ENCODE results near the gene INAFM2.

The INAFM2 gene

DNA sequence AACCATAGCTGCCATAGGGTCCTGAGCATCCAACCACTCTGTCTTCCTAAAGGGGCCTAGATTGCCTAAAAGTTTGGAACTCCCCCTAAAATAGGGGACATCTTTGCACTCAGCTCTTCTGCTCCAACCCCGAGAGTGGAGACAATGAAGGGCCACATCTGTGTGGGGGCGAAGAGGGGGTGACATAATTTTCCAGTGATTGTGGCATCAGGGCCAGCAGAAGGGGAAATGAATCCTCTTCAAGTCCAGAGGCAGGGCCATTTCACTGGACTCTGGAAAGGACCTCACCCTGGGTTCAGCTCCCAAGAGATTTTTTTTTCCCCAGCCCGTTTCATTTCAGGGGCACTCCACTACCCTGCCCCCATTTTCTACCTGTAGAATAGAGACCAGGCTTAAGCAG, 36.0 kb upstream of the INAFM2 start:
- Histone ChIP-seq H3K36me3 (ENCODE audit: control insufficient read depth in 2 of 2, insufficient read depth in 1 of 2, low read length in 2 of 2) (no peaks in the 10 kb centered on the region), H3K4me1 (ENCODE audit: control insufficient read depth, insufficient read depth, low read length) (peaks cover 6% of the 10 kb centered on the region), H3K27ac (ENCODE audit: extremely low read depth, low read depth, low read length) (no peak overlapping the region), H3K9me3 (ENCODE audit: control insufficient read depth, insufficient read depth, low read depth, low read length) (no peaks in the 10 kb centered on the region), H3K4me3 (ENCODE audit: low read depth, low read length) (no peak overlapping the region)
- ChIA-PET POLR2A (interaction anchor here (0.6 kb wide), 1 partner anchor 135 kb away, joined by 3 read pairs; no protein-coding TSS in a partner anchor), CTCF (interaction anchor here (1.2 to 3.2 kb wide), 4 partner anchors 8 to 51 kb away, joined by 6 to 22 read pairs (median 6); no protein-coding TSS in a partner anchor)
- TF ChIP-seq ZNF792 (tag by site-specific recombination; IDR thresholded peaks at IDR 0.05) (no peak), ZNF10 (tag by site-specific recombination; IDR thresholded peaks at IDR 0.05) (no peak), TRIM28 (IDR thresholded peaks at IDR 0.05; ENCODE audit: borderline replicate concordance, low read length) (no peak), ZNF670 (tag by site-specific recombination; IDR thresholded peaks at IDR 0.05; ENCODE audit: low read depth) (no peak), ZNF777 (tag by site-specific recombination; IDR thresholded peaks at IDR 0.05; ENCODE audit: borderline replicate concordance) (no peak), ZNF416 (tag by site-specific recombination; IDR thresholded peaks at IDR 0.05) (no peak), ZBTB21 (tag by site-specific recombination; IDR thresholded peaks at IDR 0.05) (no peak), ZNF529 (tag by site-specific recombination; IDR thresholded peaks at IDR 0.05; ENCODE audit: insufficient replicate concordance) (no peak), ZNF473 (tag by site-specific recombination; IDR thresholded peaks at IDR 0.05) (no peak), ZSCAN16 (tag by site-specific recombination; IDR thresholded peaks at IDR 0.05) (no peak), ZSCAN23 (tag by site-specific recombination; IDR thresholded peaks at IDR 0.05) (no peak), ZNF174 (tag by site-specific recombination; IDR thresholded peaks at IDR 0.05) (no peak), ZNF624 (tag by site-specific recombination; IDR thresholded peaks at IDR 0.05) (no peak), ZNF350 (tag by site-specific recombination; IDR thresholded peaks at IDR 0.05) (no peak)
- TF ChIP-seq, protein P1, sequence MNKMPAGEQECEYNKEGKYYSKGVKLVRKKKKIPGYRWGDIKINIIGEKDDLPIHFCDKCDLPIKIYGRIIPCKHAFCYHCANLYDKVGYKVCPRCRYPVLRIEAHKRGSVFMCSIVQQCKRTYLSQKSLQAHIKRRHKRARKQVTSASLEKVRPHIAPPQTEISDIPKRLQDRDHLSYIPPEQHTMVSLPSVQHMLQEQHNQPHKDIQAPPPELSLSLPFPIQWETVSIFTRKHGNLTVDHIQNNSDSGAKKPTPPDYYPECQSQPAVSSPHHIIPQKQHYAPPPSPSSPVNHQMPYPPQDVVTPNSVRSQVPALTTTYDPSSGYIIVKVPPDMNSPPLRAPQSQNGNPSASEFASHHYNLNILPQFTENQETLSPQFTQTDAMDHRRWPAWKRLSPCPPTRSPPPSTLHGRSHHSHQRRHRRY (tag by site-specific recombination; IDR thresholded peaks at IDR 0.05) = no peak
- TF ChIP-seq, protein P2, sequence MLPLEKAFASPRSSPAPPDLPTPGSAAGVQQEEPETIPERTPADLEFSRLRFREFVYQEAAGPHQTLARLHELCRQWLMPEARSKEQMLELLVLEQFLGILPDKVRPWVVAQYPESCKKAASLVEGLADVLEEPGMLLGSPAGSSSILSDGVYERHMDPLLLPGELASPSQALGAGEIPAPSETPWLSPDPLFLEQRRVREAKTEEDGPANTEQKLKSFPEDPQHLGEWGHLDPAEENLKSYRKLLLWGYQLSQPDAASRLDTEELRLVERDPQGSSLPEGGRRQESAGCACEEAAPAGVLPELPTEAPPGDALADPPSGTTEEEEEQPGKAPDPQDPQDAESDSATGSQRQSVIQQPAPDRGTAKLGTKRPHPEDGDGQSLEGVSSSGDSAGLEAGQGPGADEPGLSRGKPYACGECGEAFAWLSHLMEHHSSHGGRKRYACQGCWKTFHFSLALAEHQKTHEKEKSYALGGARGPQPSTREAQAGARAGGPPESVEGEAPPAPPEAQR (tag by site-specific recombination; IDR thresholded peaks at IDR 0.05) = no peak

DNA sequence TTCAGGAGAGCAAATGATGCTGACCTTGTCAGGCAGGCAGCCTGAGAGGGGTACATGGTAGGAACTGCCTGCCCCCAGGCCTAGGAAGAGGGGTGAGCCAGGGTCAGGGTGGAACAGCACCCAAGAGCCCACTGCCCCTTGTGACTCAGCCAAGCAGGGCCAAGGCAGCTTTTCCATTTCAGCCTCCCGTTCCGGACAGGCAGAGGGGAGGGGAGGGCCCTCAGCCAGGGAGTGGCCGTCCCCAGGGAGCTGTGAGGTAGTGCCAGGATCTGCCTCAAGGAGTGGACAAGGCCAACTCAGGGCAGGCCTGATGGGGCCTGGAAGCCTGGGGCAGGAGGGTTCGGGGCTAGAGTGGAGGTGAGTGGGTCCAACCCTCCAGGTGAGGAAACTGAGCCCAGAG, 35.5 kb upstream of the INAFM2 start:
- ChIA-PET CTCF (interaction anchor here (1.2 to 1.9 kb wide), 4 partner anchors 9 to 50 kb away, joined by 6 to 8 read pairs (median 7); no protein-coding TSS in a partner anchor), POLR2A (no interaction called here)
- Histone ChIP-seq H3K27ac (ENCODE audit: extremely low read depth, low read depth, low read length) (no peak overlapping the region), H3K9me3 (ENCODE audit: control insufficient read depth, insufficient read depth, low read depth, low read length) (no peaks in the 10 kb centered on the region), H3K36me3 (ENCODE audit: control insufficient read depth in 2 of 2, insufficient read depth in 1 of 2, low read length in 2 of 2) (no peaks in the 10 kb centered on the region), H3K4me1 (ENCODE audit: control insufficient read depth, insufficient read depth, low read length) (peaks cover 6% of the 10 kb centered on the region), H3K4me3 (ENCODE audit: low read depth, low read length) (no peak overlapping the region)
- TF ChIP-seq ZSCAN23 (tag by site-specific recombination; IDR thresholded peaks at IDR 0.05) (no peak), ZNF777 (tag by site-specific recombination; IDR thresholded peaks at IDR 0.05; ENCODE audit: borderline replicate concordance) (no peak), WT1 (tag by site-specific recombination; IDR thresholded peaks at IDR 0.05) (peak; percentile 87), ZNF624 (tag by site-specific recombination; IDR thresholded peaks at IDR 0.05) (no peak), ZNF600 (tag by site-specific recombination; IDR thresholded peaks at IDR 0.05) (peak; percentile 81), ZBTB17 (tag by site-specific recombination; IDR thresholded peaks at IDR 0.05) (0 out of 2 replicates have a peak, but pooled peaks have one; percentile 26), ZNF555 (tag by site-specific recombination; conservative IDR thresholded peaks at IDR 0.05) (no peak), YY1 (tag by site-specific recombination; IDR thresholded peaks at IDR 0.05) (no peak), ZNF248 (tag by site-specific recombination; IDR thresholded peaks at IDR 0.05) (no peak), ZNF341 (tag by site-specific recombination; IDR thresholded peaks at IDR 0.05; ENCODE audit: low read depth) (peak; percentile 66), ZNF335 (tag by site-specific recombination; conservative IDR thresholded peaks at IDR 0.05) (0 out of 2 replicates have a peak, but pooled peaks have one; percentile 12), ZNF114 (tag by site-specific recombination; IDR thresholded peaks at IDR 0.05) (no peak), GLIS2 (tag by site-specific recombination; IDR thresholded peaks at IDR 0.05) (peak; percentile 26; the same call in 1 of the 2 replicates)
- TF ChIP-seq, protein P3, sequence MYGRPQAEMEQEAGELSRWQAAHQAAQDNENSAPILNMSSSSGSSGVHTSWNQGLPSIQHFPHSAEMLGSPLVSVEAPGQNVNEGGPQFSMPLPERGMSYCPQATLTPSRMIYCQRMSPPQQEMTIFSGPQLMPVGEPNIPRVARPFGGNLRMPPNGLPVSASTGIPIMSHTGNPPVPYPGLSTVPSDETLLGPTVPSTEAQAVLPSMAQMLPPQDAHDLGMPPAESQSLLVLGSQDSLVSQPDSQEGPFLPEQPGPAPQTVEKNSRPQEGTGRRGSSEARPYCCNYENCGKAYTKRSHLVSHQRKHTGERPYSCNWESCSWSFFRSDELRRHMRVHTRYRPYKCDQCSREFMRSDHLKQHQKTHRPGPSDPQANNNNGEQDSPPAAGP (tag by site-specific recombination; IDR thresholded peaks at IDR 0.05) = peak; percentile 82
- TF ChIP-seq, protein P4, sequence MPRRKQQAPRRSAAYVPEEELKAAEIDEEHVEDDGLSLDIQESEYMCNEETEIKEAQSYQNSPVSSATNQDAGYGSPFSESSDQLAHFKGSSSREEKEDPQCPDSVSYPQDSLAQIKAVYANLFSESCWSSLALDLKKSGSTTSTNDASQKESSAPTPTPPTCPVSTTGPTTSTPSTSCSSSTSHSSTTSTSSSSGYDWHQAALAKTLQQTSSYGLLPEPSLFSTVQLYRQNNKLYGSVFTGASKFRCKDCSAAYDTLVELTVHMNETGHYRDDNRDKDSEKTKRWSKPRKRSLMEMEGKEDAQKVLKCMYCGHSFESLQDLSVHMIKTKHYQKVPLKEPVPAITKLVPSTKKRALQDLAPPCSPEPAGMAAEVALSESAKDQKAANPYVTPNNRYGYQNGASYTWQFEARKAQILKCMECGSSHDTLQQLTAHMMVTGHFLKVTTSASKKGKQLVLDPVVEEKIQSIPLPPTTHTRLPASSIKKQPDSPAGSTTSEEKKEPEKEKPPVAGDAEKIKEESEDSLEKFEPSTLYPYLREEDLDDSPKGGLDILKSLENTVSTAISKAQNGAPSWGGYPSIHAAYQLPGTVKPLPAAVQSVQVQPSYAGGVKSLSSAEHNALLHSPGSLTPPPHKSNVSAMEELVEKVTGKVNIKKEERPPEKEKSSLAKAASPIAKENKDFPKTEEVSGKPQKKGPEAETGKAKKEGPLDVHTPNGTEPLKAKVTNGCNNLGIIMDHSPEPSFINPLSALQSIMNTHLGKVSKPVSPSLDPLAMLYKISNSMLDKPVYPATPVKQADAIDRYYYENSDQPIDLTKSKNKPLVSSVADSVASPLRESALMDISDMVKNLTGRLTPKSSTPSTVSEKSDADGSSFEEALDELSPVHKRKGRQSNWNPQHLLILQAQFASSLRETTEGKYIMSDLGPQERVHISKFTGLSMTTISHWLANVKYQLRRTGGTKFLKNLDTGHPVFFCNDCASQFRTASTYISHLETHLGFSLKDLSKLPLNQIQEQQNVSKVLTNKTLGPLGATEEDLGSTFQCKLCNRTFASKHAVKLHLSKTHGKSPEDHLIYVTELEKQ (tag by site-specific recombination; IDR thresholded peaks at IDR 0.05; ENCODE audit: borderline replicate concordance) = no peak
- TF ChIP-seq, protein P5, sequence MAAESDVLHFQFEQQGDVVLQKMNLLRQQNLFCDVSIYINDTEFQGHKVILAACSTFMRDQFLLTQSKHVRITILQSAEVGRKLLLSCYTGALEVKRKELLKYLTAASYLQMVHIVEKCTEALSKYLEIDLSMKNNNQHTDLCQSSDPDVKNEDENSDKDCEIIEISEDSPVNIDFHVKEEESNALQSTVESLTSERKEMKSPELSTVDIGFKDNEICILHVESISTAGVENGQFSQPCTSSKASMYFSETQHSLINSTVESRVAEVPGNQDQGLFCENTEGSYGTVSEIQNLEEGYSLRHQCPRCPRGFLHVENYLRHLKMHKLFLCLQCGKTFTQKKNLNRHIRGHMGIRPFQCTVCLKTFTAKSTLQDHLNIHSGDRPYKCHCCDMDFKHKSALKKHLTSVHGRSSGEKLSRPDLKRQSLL (tag by site-specific recombination; IDR thresholded peaks at IDR 0.05) = no peak
